Liver (tissue), 9 donors: ENCODE measurements around the gene UBTF. TPM values are rescaled to one million over a fixed set of nuclear protein-coding genes. Genes with fewer than 3 reads are reported as not detected.

Experiments used
- DNase-seq: peaks from one replicate; pipeline ENCODE4 v3.0.0-alpha.2; 2017; ENCODE audit warnings: low spot score
- H3K27ac ChIP-seq, 2 donors: one replicate each; pipeline ENCODE4 v1.7.0; 2013; ENCODE audit warnings: inconsistent platforms in 2 of 2, low read length in 2 of 2, control low read depth in 1 of 2, low read depth in 1 of 2, mild to moderate bottlenecking in 1 of 2
- H3K27me3 ChIP-seq, 4 donors: one replicate each; pipeline versions ENCODE4 v1.6.1 to v1.7.0; 2013; ENCODE audit warnings: low read length in 3 of 4, inconsistent platforms in 1 of 4, mild to moderate bottlenecking in 1 of 4, moderate library complexity in 1 of 4; ENCODE audit not compliant: control insufficient read depth in 4 of 4, insufficient read depth in 4 of 4
- H3K36me3 ChIP-seq, 4 donors: one replicate each; pipeline versions ENCODE4 v1.6.1 to v1.7.0; 2013; ENCODE audit warnings: low read length in 3 of 4, mild to moderate bottlenecking in 3 of 4, low read depth in 1 of 4, moderate library complexity in 1 of 4; ENCODE audit not compliant: control insufficient read depth in 4 of 4, insufficient read depth in 3 of 4
- H3K4me1 ChIP-seq, 4 donors: one replicate each; pipeline versions ENCODE4 v1.6.1 to v1.7.0; 2013; ENCODE audit warnings: low read length in 3 of 4, mild to moderate bottlenecking in 3 of 4, moderate library complexity in 1 of 4; ENCODE audit not compliant: control insufficient read depth in 4 of 4, insufficient read depth in 4 of 4
- H3K4me3 ChIP-seq, 3 donors: one replicate each; pipeline versions ENCODE4 v1.6.1 to v1.7.0; 2013; ENCODE audit warnings: low read length in 3 of 3, control low read depth in 1 of 3, low read depth in 1 of 3, mild to moderate bottlenecking in 1 of 3
- H3K9ac ChIP-seq, 2 donors: one replicate each; pipeline ENCODE4 v1.7.0; 2013; ENCODE audit warnings: low read length in 2 of 2, mild to moderate bottlenecking in 2 of 2, moderate library complexity in 2 of 2, control low read depth in 1 of 2, low read depth in 1 of 2
- H3K9me3 ChIP-seq, 4 donors: one replicate each; pipeline versions ENCODE4 v1.6.1 to v1.7.0; 2013; ENCODE audit warnings: low read length in 3 of 4; ENCODE audit not compliant: control insufficient read depth in 4 of 4
- CTCF ChIP-seq: fragments of 150-350 bp; IDR thresholded peaks from 2 replicates; pipeline ENCODE4 v1.5.1; 2017; ENCODE audit warnings: improper control_type of control experiment, low read depth, low read length; ENCODE audit not compliant: missing input control
- EGR1 ChIP-seq, 2 donors: IDR thresholded peaks; 2 replicates each; pipeline ENCODE4 v1.6.1; 2016 to 2018; ENCODE audit warnings: antibody characterized with exemption in 2 of 2, low read depth in 2 of 2
- FOXA1 ChIP-seq: IDR thresholded peaks from 2 replicates; pipeline ENCODE4 v1.6.1; 2016; ENCODE audit warnings: antibody characterized with exemption
- FOXA2 ChIP-seq: IDR thresholded peaks from 2 replicates; pipeline ENCODE4 v1.6.1; 2016; ENCODE audit warnings: antibody characterized with exemption
- GABPA ChIP-seq, 2 donors: IDR thresholded peaks in 1 of 2; conservative IDR thresholded peaks in 1 of 2; 2 replicates each; pipeline ENCODE4 v1.6.1; 2016; ENCODE audit warnings: antibody characterized with exemption in 2 of 2, mild to moderate bottlenecking in 1 of 2, moderate library complexity in 1 of 2
- HNF4A ChIP-seq, 2 donors: conservative IDR thresholded peaks; 2 replicates each; pipeline ENCODE4 v1.6.1; 2016; ENCODE audit warnings: antibody characterized with exemption in 2 of 2, mild to moderate bottlenecking in 2 of 2
- JUND ChIP-seq, 2 donors: IDR thresholded peaks; 2 replicates each; pipeline ENCODE4 v1.6.1; 2016; ENCODE audit warnings: antibody characterized with exemption in 2 of 2
- NR2F2 ChIP-seq: IDR thresholded peaks from 2 replicates; pipeline ENCODE4 v1.6.1; 2016; ENCODE audit warnings: antibody characterized with exemption
- RAD21 ChIP-seq, 2 donors: IDR thresholded peaks; 2 replicates each; pipeline ENCODE4 v1.6.1; 2016; ENCODE audit warnings: antibody characterized with exemption in 2 of 2, mild to moderate bottlenecking in 2 of 2
- RXRA ChIP-seq, 2 donors: IDR thresholded peaks; 2 replicates each; pipeline ENCODE4 v1.6.1; 2017 to 2018; ENCODE audit warnings: antibody characterized with exemption in 2 of 2, mild to moderate bottlenecking in 1 of 2
- TAF1 ChIP-seq: conservative IDR thresholded peaks from 2 replicates; pipeline ENCODE4 v1.6.1; 2016; ENCODE audit warnings: antibody characterized with exemption, mild to moderate bottlenecking
- ZBTB33 ChIP-seq: IDR thresholded peaks from 2 replicates; pipeline ENCODE4 v1.6.1; 2016; ENCODE audit warnings: antibody characterized with exemption
- WGBS: extraction: QIAGEN DNeasy Blood & Tissue Kit; methylation state at CpG from one replicate; pipeline ENCODE4 v1.1.7; 2013; 5-methylcytosine and 5-hydroxymethylcytosine counted together
- polyA plus RNA-seq, 2 donors: library from polyadenylated mRNA; stranded (reverse) in 1 of 2; unstranded in 1 of 2; fragments of 200-250 nt in 1 of 2; fragments of >200 nt in 1 of 2; fragmentation: Nextera tagmentation in 1 of 2; extraction: Ambion mirVana in 1 of 2; gene quantifications; one replicate each; pipeline versions ENCODE4 v1.2.1 to v1.2.3, GENCODE V29; 2013 to 2015
- total RNA-seq, 2 donors: library from RNA; depleted of rRNA; stranded (reverse); fragments of >200 nt; gene quantifications; one replicate each; pipeline ENCODE4 v1.2.3, GENCODE V29; 2014
- TF ChIP-seq, protein P1 (sequence below): IDR thresholded peaks from 2 replicates; pipeline ENCODE4 v1.6.1; 2016; ENCODE audit warnings: antibody characterized with exemption
- TF ChIP-seq, protein P2 (sequence below): IDR thresholded peaks from 2 replicates; pipeline ENCODE4 v1.6.1; 2016; ENCODE audit warnings: antibody characterized with exemption, mild to moderate bottlenecking
- donor health status: healthy.
- donor health status: healthy.
- donor health status: healthy.
- donor health status: healthy.
- donor health status: healthy.

Gene UBTF
- total and polyA plus RNA-seq, 4 donors: 12.5 to 39.6 (median 23.9) TPM

- DNase-seq: peak; percentile 45
- H3K36me3 ChIP-seq: peaks cover 11 to 31% (median 27%) of the 10 kb centered on the region in 4 donors
Measured at GRCh38 chr17:44217738-44218343, 1.6 kb downstream of the UBTF start.

DNA sequence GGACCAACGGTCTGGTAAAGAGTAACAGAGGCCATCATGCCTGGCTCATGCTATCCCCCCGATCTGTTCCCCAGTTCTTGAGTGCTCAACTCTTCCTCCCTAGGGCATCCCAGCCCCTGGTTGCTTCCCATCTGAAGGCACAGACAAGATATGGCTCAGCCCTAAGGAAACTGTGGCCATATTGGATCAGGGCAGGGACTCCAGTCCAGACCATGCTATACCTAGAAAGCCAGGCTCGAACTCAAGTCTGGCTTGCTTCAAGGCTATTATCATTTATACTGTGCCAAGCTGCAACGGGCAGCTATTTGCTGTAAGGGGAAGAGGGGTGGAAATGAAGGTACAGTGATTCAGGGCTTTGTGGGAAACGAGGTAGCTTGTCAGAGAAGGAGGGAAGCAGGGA lies 2.8 kb downstream of the UBTF start:
- 77% methylated on average over 5 of the region's 5 CpGs for WGBS
- H3K4me3 ChIP-seq: no peak overlapping the region
- H3K36me3 ChIP-seq: peaks cover 11 to 31% (median 27%) of the 10 kb centered on the region in 4 donors
- no peaks in the 10 kb centered on the region for H3K9me3 ChIP-seq
- no peak overlapping the region for H3K9ac ChIP-seq
- H3K4me1 ChIP-seq: peaks cover 5 to 21% (median 16%) of the 10 kb centered on the region in 4 donors
- DNase-seq: no peak
- no peak overlapping the region for H3K27ac ChIP-seq
- no peaks in the 10 kb centered on the region for H3K27me3 ChIP-seq
- TF ChIP-seq CTCF: no peak
- no peak for TF ChIP-seq EGR1 (IDR thresholded peaks at IDR 0.05; ENCODE audit: low read depth in 2 of 2)
- no peak for TF ChIP-seq RXRA (IDR thresholded peaks at IDR 0.05)
- TF ChIP-seq RAD21 (IDR thresholded peaks at IDR 0.05): no peak

More at GRCh38 chr17:44217738-44218343, 1.6 kb downstream of the UBTF start:
- TF ChIP-seq FOXA1 (no peak), HNF4A (conservative IDR thresholded peaks at IDR 0.05) (no peak), EGR1 (IDR thresholded peaks at IDR 0.05; ENCODE audit: low read depth in 2 of 2) (no peak), GABPA (IDR thresholded peaks at IDR 0.05 in 1 of 2, conservative IDR thresholded peaks at IDR 0.05 in 1 of 2) (no peak)
- TF ChIP-seq, protein P1, sequence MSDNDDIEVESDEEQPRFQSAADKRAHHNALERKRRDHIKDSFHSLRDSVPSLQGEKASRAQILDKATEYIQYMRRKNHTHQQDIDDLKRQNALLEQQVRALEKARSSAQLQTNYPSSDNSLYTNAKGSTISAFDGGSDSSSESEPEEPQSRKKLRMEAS: no peak
- TF ChIP-seq, protein P2, sequence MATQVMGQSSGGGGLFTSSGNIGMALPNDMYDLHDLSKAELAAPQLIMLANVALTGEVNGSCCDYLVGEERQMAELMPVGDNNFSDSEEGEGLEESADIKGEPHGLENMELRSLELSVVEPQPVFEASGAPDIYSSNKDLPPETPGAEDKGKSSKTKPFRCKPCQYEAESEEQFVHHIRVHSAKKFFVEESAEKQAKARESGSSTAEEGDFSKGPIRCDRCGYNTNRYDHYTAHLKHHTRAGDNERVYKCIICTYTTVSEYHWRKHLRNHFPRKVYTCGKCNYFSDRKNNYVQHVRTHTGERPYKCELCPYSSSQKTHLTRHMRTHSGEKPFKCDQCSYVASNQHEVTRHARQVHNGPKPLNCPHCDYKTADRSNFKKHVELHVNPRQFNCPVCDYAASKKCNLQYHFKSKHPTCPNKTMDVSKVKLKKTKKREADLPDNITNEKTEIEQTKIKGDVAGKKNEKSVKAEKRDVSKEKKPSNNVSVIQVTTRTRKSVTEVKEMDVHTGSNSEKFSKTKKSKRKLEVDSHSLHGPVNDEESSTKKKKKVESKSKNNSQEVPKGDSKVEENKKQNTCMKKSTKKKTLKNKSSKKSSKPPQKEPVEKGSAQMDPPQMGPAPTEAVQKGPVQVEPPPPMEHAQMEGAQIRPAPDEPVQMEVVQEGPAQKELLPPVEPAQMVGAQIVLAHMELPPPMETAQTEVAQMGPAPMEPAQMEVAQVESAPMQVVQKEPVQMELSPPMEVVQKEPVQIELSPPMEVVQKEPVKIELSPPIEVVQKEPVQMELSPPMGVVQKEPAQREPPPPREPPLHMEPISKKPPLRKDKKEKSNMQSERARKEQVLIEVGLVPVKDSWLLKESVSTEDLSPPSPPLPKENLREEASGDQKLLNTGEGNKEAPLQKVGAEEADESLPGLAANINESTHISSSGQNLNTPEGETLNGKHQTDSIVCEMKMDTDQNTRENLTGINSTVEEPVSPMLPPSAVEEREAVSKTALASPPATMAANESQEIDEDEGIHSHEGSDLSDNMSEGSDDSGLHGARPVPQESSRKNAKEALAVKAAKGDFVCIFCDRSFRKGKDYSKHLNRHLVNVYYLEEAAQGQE: no peak
- Histone ChIP-seq H3K4me3 (peak overlapping the region in 2 of 3 donors; percentile 59 to 93), H3K9ac (peak overlapping the region; percentile 20 to 66), H3K4me1 (peaks cover 11 to 32% (median 26%) of the 10 kb centered on the region in 4 donors), H3K9me3 (no peaks in the 10 kb centered on the region), H3K27me3 (no peaks in the 10 kb centered on the region), H3K27ac (peak overlapping the region in 1 of 2 donors; percentile 65)
- WGBS: 11% methylated on average over 10 of the region's 10 CpGs

DNA sequence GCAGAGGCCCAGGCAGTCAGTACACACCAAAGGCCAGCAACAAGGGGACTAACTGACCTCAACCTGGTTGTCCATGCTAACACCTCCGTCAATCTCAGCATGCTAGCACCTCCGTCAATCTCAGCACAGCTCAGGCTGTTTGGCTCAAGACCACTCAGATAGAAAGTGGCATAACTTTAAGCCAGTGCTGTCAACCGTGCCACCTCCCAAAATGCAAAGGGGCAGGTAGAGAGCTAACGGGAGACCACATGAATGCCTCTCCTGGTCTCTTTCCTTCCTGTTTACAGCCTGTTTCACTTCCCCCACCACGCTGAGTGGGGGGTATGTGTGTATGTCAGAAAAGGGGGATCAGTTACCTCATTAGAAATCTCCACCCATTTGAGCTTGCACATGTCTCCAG lies 3.3 kb downstream of the UBTF start:
- H3K9me3 ChIP-seq: no peaks in the 10 kb centered on the region
- H3K27ac ChIP-seq: no peak overlapping the region
- peaks cover 5 to 17% (median 14%) of the 10 kb centered on the region in 4 donors for H3K4me1 ChIP-seq
- H3K9ac ChIP-seq: no peak overlapping the region
- peaks cover 11 to 35% (median 27%) of the 10 kb centered on the region in 4 donors for H3K36me3 ChIP-seq
- H3K27me3 ChIP-seq: no peaks in the 10 kb centered on the region
- DNase-seq: no peak
- H3K4me3 ChIP-seq: no peak overlapping the region
- 86% methylated on average over 5 of the region's 5 CpGs for WGBS
- TF ChIP-seq JUND (IDR thresholded peaks at IDR 0.05): no peak
- no peak for TF ChIP-seq RAD21 (IDR thresholded peaks at IDR 0.05)
- TF ChIP-seq, protein P2: no peak
- TF ChIP-seq RXRA (IDR thresholded peaks at IDR 0.05): no peak
- no peak for TF ChIP-seq HNF4A (conservative IDR thresholded peaks at IDR 0.05)
- no peak for TF ChIP-seq EGR1 (IDR thresholded peaks at IDR 0.05; ENCODE audit: low read depth in 2 of 2)
- TF ChIP-seq, protein P1: no peak
- no peak for TF ChIP-seq ZBTB33
- no peak for TF ChIP-seq TAF1
- TF ChIP-seq NR2F2: no peak
- TF ChIP-seq GABPA (IDR thresholded peaks at IDR 0.05 in 1 of 2, conservative IDR thresholded peaks at IDR 0.05 in 1 of 2): no peak
- TF ChIP-seq FOXA2: no peak
